A673 (cell line): Measurements from ENCODE around the gene PCCB.

Experiments
- CTCF ChIP-seq: fragments of 300-800, 200-600 bp; sonication (generic); conservative IDR thresholded peaks from 2 replicates; pipeline ENCODE4 v1.5.1; 2017; ENCODE audit warnings: low read depth, mild to moderate bottlenecking, antibody characterized with exemption, low read length, moderate library complexity, mixed read lengths
- EZH2 ChIP-seq: fragments of 200-600 bp; sonication (generic); IDR thresholded peaks from 2 replicates; pipeline ENCODE4 v1.6.1; 2017; ENCODE audit warnings: borderline replicate concordance, low read depth, mild to moderate bottlenecking, mixed read lengths, antibody characterized with exemption, low read length; ENCODE audit not compliant: poor library complexity, severe bottlenecking

- TF ChIP-seq CTCF = no peak
- no peak for TF ChIP-seq EZH2
Observed at GRCh38 chr3:136237103-136237502, 13.0 kb upstream of the PCCB start.
